Astrocyte of the cerebellum (primary cell): Measurements from ENCODE around the gene KLF1.

Experiments used
- DNase-seq: peaks from one replicate; pipeline ENCODE4 v3.0.0-alpha.2; 2011; ENCODE audit warnings: low read depth
- H3K4me3 ChIP-seq: 2 replicates; pipeline ENCODE4 v1.5.1; 2011; ENCODE audit warnings: mild to moderate bottlenecking, low read depth, low read length, moderate library complexity
- in situ Hi-C: cut with HindIII; loops from 2 replicates; pipeline ENCODE4 v1.10.0; 2017; ENCODE audit warnings: low sequenced_read_pairs
- TF ChIP-seq, protein P1 (sequence below): IDR thresholded peaks from 2 replicates; pipeline ENCODE4 v1.5.1; 2012; ENCODE audit warnings: low read length, low read depth, moderate library complexity, mild to moderate bottlenecking; ENCODE audit errors: missing control alignments

KLF1 gene

DNA sequence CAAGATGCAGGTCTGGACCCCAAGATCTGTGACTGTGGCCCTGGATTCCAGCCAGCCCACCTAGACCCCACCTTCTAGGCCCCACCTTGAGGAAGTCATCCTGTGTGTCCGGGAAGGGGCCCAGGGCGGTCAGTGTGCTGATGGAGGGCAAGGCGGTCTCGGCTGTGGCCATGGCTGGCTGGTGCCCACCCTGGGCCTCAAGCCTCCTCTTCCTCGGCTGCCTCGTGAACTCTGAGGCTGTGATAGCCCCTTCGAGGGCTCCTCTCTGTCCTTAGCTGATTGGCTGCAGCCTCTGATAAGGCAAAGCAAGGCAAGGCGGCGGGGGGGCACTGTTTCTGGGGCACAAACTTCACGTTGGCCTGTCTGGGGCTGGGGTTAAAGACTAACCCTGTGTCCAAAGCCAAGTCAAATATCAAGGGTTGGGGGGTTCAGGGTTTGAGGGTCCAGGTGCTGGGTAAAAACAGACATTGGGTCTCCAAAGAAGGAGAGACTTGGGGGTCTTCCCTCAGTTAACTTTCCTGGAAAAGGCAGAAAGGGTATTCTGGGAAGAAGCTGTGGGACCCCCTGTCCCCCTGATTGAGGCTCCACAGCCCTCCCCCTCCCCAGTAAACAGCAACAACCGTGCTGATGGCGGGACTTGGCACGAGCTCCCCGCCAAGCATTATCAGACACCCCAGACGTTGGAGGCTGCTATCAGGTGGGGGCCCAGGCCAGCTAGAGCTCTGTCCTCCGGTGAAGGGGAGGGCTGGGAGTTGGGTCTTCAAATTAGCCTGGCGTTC, at the start of gene KLF1:
Gene KLF1 (minus strand): TSS at position 233 of the 779 bp plus-strand sequence. CDS start 61 bp downstream, at position 172.
- H3K4me3 ChIP-seq: no peak within 1 kb of the TSS
- in situ Hi-C loops: no loop called here
- DNase-seq: no peak
- TF ChIP-seq, protein P1, sequence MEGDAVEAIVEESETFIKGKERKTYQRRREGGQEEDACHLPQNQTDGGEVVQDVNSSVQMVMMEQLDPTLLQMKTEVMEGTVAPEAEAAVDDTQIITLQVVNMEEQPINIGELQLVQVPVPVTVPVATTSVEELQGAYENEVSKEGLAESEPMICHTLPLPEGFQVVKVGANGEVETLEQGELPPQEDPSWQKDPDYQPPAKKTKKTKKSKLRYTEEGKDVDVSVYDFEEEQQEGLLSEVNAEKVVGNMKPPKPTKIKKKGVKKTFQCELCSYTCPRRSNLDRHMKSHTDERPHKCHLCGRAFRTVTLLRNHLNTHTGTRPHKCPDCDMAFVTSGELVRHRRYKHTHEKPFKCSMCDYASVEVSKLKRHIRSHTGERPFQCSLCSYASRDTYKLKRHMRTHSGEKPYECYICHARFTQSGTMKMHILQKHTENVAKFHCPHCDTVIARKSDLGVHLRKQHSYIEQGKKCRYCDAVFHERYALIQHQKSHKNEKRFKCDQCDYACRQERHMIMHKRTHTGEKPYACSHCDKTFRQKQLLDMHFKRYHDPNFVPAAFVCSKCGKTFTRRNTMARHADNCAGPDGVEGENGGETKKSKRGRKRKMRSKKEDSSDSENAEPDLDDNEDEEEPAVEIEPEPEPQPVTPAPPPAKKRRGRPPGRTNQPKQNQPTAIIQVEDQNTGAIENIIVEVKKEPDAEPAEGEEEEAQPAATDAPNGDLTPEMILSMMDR: no peak

GRCh38 chr19:12936582-12936981, 49.6 kb upstream of the KLF1 start:
- H3K4me3 ChIP-seq: no peak overlapping the region
- TF ChIP-seq, protein P1: no peak
- in situ Hi-C loops: no loop called here
- no peak for DNase-seq

DNA sequence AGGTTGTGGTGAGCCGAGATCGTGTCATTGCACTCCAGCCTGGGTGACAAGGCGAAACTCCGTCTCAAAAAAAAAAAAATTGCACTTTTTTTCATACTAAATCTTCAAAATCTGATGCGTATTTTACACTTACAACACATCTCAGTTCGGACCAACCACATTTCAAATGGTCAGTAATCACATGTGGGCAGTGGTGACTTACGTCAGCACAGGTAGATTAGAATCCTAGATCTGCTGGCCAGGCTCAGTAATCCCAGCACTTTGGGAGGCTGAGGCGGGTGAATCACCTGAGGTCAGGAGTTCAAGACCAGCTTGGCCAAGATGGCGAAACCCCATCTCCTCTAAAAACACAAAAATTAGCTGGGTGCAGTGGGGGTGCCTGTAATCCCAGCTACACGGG, 48.1 kb upstream of the KLF1 start:
- TF ChIP-seq, protein P1: no peak
- no peak overlapping the region for H3K4me3 ChIP-seq
- in situ Hi-C loops: no loop called here
- DNase-seq: no peak

DNA sequence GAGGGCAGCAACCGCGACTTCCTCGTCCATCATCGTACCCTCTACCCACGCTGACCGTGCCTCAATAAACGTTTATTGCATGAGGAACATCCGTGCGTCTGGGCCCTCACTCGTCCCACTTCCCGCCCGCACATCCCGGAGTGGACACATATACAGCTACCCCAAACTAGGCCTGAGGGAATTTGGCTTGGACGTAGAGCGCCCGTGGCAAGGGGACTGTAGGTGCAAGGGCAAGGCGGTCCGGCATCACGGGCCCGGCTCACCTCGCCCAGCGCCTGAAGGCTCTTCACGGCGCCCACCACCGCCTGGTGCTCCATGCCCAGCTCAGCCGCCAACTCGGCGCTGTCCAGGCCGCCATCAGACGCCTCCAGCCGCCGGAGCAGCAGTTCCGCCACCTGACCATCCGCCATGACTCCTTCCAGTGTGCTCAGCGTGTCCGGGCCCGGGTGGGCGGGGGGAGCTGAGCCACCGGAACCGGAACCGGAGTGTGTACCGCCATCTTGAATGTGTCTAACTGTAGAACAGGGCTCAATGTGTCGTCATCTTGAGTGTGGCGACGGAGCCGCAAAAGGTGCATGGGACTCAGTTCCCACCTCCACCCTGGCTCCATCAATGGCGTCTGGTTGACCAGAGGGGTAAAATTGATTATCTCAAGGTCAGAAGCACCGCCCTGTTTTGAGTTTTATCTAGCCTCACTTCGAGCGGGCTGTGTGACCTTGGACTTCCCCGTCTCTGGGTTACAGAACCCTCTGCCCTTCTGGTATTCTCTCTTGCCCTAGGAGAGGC, 46.5 kb upstream of the KLF1 start, which contains the start of gene FARSA:
Gene FARSA (minus strand): TSS at position 425 of the 786 bp plus-strand sequence. CDS start 15 bp downstream, at position 410.
- in situ Hi-C loops: no loop called here
- DNase-seq: peak; percentile 68
- peak within 1 kb of the TSS; percentile 77 for H3K4me3 ChIP-seq
- TF ChIP-seq, protein P1: no peak

DNA sequence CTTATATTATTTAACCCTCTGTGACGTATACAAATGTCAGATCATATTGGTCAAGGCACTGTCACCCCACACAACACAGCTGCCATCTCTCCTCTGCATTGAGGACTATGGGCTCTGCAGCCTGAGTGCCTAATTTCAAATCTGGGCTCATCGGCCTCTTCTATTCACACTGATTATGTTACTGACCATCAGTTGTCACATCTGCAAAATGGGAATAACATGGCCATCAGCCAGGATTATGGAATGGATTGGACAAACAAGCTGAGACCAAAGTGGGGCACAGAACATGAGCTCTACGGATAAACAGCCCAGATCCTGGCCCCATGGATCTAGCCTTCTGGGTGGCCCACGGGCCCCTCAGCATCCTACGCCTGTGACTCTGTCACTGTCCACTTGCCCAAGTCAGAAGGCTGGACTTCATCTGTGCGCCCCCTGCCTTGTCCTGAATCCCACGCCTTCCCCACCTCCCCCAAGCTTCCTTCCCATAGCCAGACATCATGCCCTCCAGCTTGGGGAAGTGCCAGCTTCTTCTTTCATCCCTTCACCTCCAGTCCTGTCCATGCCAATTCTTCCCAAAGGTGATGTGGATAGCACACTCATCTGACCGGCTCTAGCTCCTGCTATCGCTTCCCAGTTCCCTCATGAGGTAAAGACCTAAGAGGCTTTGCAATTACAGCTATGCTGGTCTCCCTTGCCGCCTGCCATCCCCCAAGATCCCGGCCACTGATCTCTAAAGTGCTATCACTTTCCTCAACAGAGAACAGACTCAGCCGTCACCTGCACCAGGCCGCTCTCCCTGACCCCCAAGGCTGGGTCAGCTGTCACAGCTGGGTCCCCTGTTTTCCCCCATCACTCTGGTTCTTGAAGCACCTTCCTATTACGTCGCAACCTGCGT, 45.6 kb upstream of the KLF1 start:
- DNase-seq: no peak
- in situ Hi-C loops: no loop called here
- TF ChIP-seq, protein P1: no peak
- H3K4me3 ChIP-seq: peak overlapping the region; percentile 77
